Osteoblast (primary cell): ENCODE data around the gene TMEM250. TPM values are rescaled to one million over a fixed set of nuclear protein-coding genes. Genes with fewer than 3 reads are reported as not detected.

ENCODE experiments used
- DNase-seq: peaks from one replicate; pipeline ENCODE4 v3.0.0; 2011; ENCODE audit warnings: low spot score, mixed read lengths; ENCODE audit not compliant: insufficient read length; ENCODE audit errors: missing footprints
- H2AFZ ChIP-seq: 2 replicates; pipeline ENCODE4 v1.6.0; 2011; ENCODE audit warnings: mild to moderate bottlenecking, low read length
- H3K27ac ChIP-seq: 2 replicates; pipeline ENCODE4 v1.5.1; 2011; ENCODE audit warnings: mild to moderate bottlenecking, low read depth, low read length, moderate library complexity
- H3K27me3 ChIP-seq: 2 replicates; pipeline ENCODE4 v1.6.0; 2012; ENCODE audit warnings: mild to moderate bottlenecking, control low read depth, inconsistent platforms, low read length, moderate library complexity; ENCODE audit not compliant: insufficient read depth
- H3K36me3 ChIP-seq: 2 replicates; pipeline ENCODE4 v1.5.1; 2011; ENCODE audit warnings: mild to moderate bottlenecking, low read length, control low read depth, moderate library complexity; ENCODE audit not compliant: insufficient read depth
- H3K4me1 ChIP-seq: 2 replicates; pipeline ENCODE4 v1.5.1; 2011; ENCODE audit warnings: mild to moderate bottlenecking, low read length, control low read depth, moderate library complexity; ENCODE audit not compliant: insufficient read depth
- H3K4me2 ChIP-seq: 2 replicates; pipeline ENCODE4 v1.6.0; 2011; ENCODE audit warnings: mild to moderate bottlenecking, low read length; ENCODE audit not compliant: insufficient read depth
- H3K4me3 ChIP-seq: fragments of 200-600 bp; sonication (generic); 3 replicates; pipeline ENCODE4 v1.5.1; 2012; ENCODE audit warnings: mild to moderate bottlenecking, low read length, inconsistent platforms; ENCODE audit not compliant: insufficient read depth
- H3K79me2 ChIP-seq: 2 replicates; pipeline ENCODE4 v1.6.0; 2012; ENCODE audit warnings: mild to moderate bottlenecking, low read length, control low read depth, inconsistent platforms; ENCODE audit not compliant: insufficient read depth
- H3K9me3 ChIP-seq: 2 replicates; pipeline ENCODE4 v1.5.1; 2011; ENCODE audit warnings: low read depth, low read length, control low read depth
- H4K20me1 ChIP-seq: 2 replicates; pipeline ENCODE4 v1.6.0; 2012; ENCODE audit warnings: mild to moderate bottlenecking, low read length, control low read depth; ENCODE audit not compliant: insufficient read depth
- total RNA-seq: library from RNA; depleted of rRNA; stranded (reverse); fragments of >200 nt; gene quantifications from 2 replicates; pipeline ENCODE4 v1.2.3, GENCODE V29; 2012
- TF ChIP-seq, protein P1 (sequence below): IDR thresholded peaks from 2 replicates; pipeline ENCODE4 v1.5.1; 2011; ENCODE audit warnings: mild to moderate bottlenecking, low read depth, low read length, moderate library complexity; ENCODE audit errors: extremely low read depth

The TMEM250 gene
- total RNA-seq, 1 donor = 65.5 TPM

GRCh38 chr9:136121801-136122200 lies 3.1 kb upstream of the TMEM250 start:
- Histone ChIP-seq H3K4me1 (peaks cover 15% of the 10 kb centered on the region), H4K20me1 (peaks cover 3% of the 10 kb centered on the region), H3K27me3 (peaks cover 7% of the 10 kb centered on the region), H2AFZ (no peak overlapping the region), H3K4me2 (no peak overlapping the region), H3K79me2 (peaks cover 28% of the 10 kb centered on the region), H3K9me3 (no peaks in the 10 kb centered on the region), H3K36me3 (no peaks in the 10 kb centered on the region), H3K27ac (no peak overlapping the region), H3K4me3 (no peak overlapping the region)
- TF ChIP-seq, protein P1, sequence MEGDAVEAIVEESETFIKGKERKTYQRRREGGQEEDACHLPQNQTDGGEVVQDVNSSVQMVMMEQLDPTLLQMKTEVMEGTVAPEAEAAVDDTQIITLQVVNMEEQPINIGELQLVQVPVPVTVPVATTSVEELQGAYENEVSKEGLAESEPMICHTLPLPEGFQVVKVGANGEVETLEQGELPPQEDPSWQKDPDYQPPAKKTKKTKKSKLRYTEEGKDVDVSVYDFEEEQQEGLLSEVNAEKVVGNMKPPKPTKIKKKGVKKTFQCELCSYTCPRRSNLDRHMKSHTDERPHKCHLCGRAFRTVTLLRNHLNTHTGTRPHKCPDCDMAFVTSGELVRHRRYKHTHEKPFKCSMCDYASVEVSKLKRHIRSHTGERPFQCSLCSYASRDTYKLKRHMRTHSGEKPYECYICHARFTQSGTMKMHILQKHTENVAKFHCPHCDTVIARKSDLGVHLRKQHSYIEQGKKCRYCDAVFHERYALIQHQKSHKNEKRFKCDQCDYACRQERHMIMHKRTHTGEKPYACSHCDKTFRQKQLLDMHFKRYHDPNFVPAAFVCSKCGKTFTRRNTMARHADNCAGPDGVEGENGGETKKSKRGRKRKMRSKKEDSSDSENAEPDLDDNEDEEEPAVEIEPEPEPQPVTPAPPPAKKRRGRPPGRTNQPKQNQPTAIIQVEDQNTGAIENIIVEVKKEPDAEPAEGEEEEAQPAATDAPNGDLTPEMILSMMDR = no peak
- DNase-seq = no peak

DNA sequence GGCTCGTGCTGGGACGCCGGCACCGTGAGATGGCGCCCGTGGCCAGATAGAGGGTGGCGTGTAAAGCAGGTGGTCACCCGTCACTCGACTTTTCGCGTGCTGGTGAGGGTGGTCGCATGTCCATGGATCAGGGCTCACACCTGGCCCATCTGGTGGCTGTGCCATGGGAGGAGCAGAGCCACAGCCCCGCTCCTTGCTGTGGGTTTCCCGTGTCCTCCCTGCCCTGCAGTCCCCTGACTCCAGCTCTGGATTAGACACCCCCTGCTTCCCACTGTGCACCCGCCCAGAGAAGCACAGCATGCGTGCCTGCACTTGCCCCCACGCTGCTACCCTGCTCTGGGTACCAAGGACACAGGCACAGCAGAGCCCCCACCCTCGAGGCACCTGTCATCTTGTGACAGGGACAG lies 1.8 kb upstream of the TMEM250 start:
- H3K36me3 ChIP-seq = peaks cover 10% of the 10 kb centered on the region
- peaks cover 3% of the 10 kb centered on the region for H4K20me1 ChIP-seq
- TF ChIP-seq, protein P1 = no peak
- no peak overlapping the region for H3K4me3 ChIP-seq
- H3K4me1 ChIP-seq = peaks cover 15% of the 10 kb centered on the region
- DNase-seq = no peak
- no peak overlapping the region for H3K4me2 ChIP-seq
- peaks cover 4% of the 10 kb centered on the region for H3K27me3 ChIP-seq
- peaks cover 34% of the 10 kb centered on the region for H3K79me2 ChIP-seq
- H3K9me3 ChIP-seq = no peaks in the 10 kb centered on the region
- H2AFZ ChIP-seq = no peak overlapping the region
- no peak overlapping the region for H3K27ac ChIP-seq

GRCh38 chr9:136119883-136120393 lies 1.3 kb upstream of the TMEM250 start:
- peaks cover 4% of the 10 kb centered on the region for H3K27me3 ChIP-seq
- H3K27ac ChIP-seq = peak overlapping the region; percentile 66
- DNase-seq = no peak
- peaks cover 15% of the 10 kb centered on the region for H3K36me3 ChIP-seq
- H3K4me3 ChIP-seq = peak overlapping the region; percentile 86
- H3K9me3 ChIP-seq = no peaks in the 10 kb centered on the region
- H4K20me1 ChIP-seq = peaks cover 8% of the 10 kb centered on the region
- H3K4me2 ChIP-seq = peak overlapping the region; percentile 87
- TF ChIP-seq, protein P1 = no peak
- H3K79me2 ChIP-seq = peaks cover 37% of the 10 kb centered on the region
- H3K4me1 ChIP-seq = peaks cover 15% of the 10 kb centered on the region
- peak overlapping the region; percentile 27 for H2AFZ ChIP-seq

GRCh38 chr9:136119061-136119882 lies 597 bp upstream of the TMEM250 start:
- H2AFZ ChIP-seq = peak overlapping the region; percentile 27
- TF ChIP-seq, protein P1 = no peak
- DNase-seq = peak; percentile 88

More at GRCh38 chr9:136119061-136119882, 597 bp upstream of the TMEM250 start:
- peak overlapping the region; percentile 66 for H3K27ac ChIP-seq
- peak overlapping the region; percentile 86 for H3K4me3 ChIP-seq
- H3K4me1 ChIP-seq = peaks cover 15% of the 10 kb centered on the region
- H3K36me3 ChIP-seq = peaks cover 20% of the 10 kb centered on the region
- H4K20me1 ChIP-seq = peaks cover 13% of the 10 kb centered on the region
- peak overlapping the region; percentile 87 for H3K4me2 ChIP-seq
- H3K9me3 ChIP-seq = no peaks in the 10 kb centered on the region
- peaks cover 38% of the 10 kb centered on the region for H3K79me2 ChIP-seq
- H3K27me3 ChIP-seq = peaks cover 4% of the 10 kb centered on the region
